Measurements from ENCODE around the gene RSRP1. TPM values are rescaled to one million over a fixed set of nuclear protein-coding genes. Genes with fewer than 3 reads are reported as not detected.

Gene RSRP1
- total RNA-seq, 4 donors from 2014 or later: 31.4 to 99.8 (median 51.0) TPM

DNA sequence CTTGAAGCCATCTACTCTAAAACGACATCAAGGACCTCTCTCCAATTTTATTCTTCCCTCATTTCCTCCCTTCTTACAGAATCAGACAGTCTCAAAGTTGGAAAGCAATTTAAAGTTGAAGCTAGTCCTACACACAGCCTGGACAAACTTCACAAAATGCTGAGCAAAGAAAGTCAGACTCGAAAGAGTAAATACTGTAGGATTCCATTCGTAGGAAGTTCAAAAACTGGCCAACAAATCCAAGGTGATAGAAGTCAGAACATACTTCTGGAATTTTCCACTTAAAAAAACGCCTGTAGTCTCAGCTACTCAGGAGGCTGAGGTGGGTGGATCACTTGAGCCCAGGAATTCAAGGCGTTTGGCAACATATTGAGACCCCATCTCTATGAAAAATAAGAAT lies 34.5 kb downstream of the RSRP1 start:
- no peaks in the 10 kb centered on the region for H3K9me3 ChIP-seq
- H3K27me3 ChIP-seq: peaks cover 0 to 25% (median 0%) of the 10 kb centered on the region in 4 donors
- no peaks in the 10 kb centered on the region for H3K36me3 ChIP-seq
- no peaks in the 10 kb centered on the region for H3K4me1 ChIP-seq
- 48 to 68% methylated on average over 5 of the region's 5 CpGs for WGBS, 2 donors
- no peak for DNase-seq
- no peak overlapping the region for H3K27ac ChIP-seq
- no peak for TF ChIP-seq POLR2A (IDR thresholded peaks at IDR 0.05)
- TF ChIP-seq, protein P1, sequence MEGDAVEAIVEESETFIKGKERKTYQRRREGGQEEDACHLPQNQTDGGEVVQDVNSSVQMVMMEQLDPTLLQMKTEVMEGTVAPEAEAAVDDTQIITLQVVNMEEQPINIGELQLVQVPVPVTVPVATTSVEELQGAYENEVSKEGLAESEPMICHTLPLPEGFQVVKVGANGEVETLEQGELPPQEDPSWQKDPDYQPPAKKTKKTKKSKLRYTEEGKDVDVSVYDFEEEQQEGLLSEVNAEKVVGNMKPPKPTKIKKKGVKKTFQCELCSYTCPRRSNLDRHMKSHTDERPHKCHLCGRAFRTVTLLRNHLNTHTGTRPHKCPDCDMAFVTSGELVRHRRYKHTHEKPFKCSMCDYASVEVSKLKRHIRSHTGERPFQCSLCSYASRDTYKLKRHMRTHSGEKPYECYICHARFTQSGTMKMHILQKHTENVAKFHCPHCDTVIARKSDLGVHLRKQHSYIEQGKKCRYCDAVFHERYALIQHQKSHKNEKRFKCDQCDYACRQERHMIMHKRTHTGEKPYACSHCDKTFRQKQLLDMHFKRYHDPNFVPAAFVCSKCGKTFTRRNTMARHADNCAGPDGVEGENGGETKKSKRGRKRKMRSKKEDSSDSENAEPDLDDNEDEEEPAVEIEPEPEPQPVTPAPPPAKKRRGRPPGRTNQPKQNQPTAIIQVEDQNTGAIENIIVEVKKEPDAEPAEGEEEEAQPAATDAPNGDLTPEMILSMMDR (IDR thresholded peaks at IDR 0.05): no peak
- intact Hi-C loops (cut with DNase I): no loop called here
- H3K4me3 ChIP-seq: no peak overlapping the region

- Histone ChIP-seq H3K27ac (no peak overlapping the region), H3K27me3 (peaks cover 0 to 27% (median 0%) of the 10 kb centered on the region in 4 donors), H3K4me3 (no peak overlapping the region), H3K9me3 (no peaks in the 10 kb centered on the region), H3K36me3 (no peaks in the 10 kb centered on the region), H3K4me1 (no peaks in the 10 kb centered on the region)
- WGBS, 2 donors: 22 to 39% methylated on average over 3 of the region's 3 CpGs
- intact Hi-C loops (cut with DNase I): no loop called here
- no peak for DNase-seq
- no peak for TF ChIP-seq POLR2A (IDR thresholded peaks at IDR 0.05)
- TF ChIP-seq, protein P1 (IDR thresholded peaks at IDR 0.05): no peak
Measured at GRCh38 chr1:25210728-25211127, 36.5 kb downstream of the RSRP1 start.

DNA sequence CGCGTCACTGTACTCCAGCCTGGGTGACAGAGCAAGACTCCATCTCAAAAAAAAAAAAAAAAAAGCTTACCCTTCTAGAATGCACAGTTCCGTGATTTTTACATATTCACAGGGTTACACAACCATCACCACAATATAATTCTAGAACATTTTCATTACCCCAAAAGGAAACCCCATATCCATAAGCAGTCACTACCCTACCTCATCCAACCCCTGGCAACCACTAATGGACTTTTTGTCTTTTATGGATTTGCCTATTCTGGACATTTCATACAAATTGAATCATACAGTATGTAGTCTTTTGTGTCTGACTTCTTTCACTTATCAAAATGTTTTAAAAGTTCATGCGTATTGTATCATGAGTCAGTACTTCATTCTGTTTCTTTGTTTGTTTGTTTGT lies 37.7 kb downstream of the RSRP1 start:
- DNase-seq: no peak
- Histone ChIP-seq H3K27me3 (peaks cover 0 to 36% (median 0%) of the 10 kb centered on the region in 4 donors), H3K4me3 (no peak overlapping the region), H3K9me3 (no peaks in the 10 kb centered on the region), H3K27ac (no peak overlapping the region), H3K4me1 (no peaks in the 10 kb centered on the region), H3K36me3 (no peaks in the 10 kb centered on the region)
- TF ChIP-seq, protein P1 (IDR thresholded peaks at IDR 0.05): no peak
- no peak for TF ChIP-seq POLR2A (IDR thresholded peaks at IDR 0.05)
- WGBS, 2 donors: 86 to 96% methylated on average over 4 of the region's 4 CpGs
- intact Hi-C loops (cut with DNase I): no loop called here

GRCh38 chr1:25208561-25209222 lies 38.6 kb downstream of the RSRP1 start:
- intact Hi-C loops (cut with DNase I): no loop called here
- TF ChIP-seq POLR2A (IDR thresholded peaks at IDR 0.05): no peak
- TF ChIP-seq, protein P1 (IDR thresholded peaks at IDR 0.05): no peak
- Histone ChIP-seq H3K4me1 (no peaks in the 10 kb centered on the region), H3K9me3 (no peaks in the 10 kb centered on the region), H3K27me3 (peaks cover 0 to 36% (median 0%) of the 10 kb centered on the region in 4 donors), H3K27ac (no peak overlapping the region), H3K36me3 (no peaks in the 10 kb centered on the region), H3K4me3 (no peak overlapping the region)
- 74% methylated on average over 2 of the region's 2 CpGs for WGBS, 2 donors
- no peak for DNase-seq

- intact Hi-C loops (cut with DNase I): no loop called here
- H3K4me3 ChIP-seq: no peak overlapping the region
- no peak for DNase-seq
- TF ChIP-seq, protein P1 (IDR thresholded peaks at IDR 0.05): no peak
- no peak for TF ChIP-seq POLR2A (IDR thresholded peaks at IDR 0.05)
- WGBS, 2 donors: 61 to 67% methylated on average over 1 of the region's 1 CpG
- no peaks in the 10 kb centered on the region for H3K9me3 ChIP-seq
- H3K4me1 ChIP-seq: no peaks in the 10 kb centered on the region
- H3K27me3 ChIP-seq: peaks cover 0 to 36% (median 0%) of the 10 kb centered on the region in 4 donors
- H3K36me3 ChIP-seq: no peaks in the 10 kb centered on the region
- no peak overlapping the region for H3K27ac ChIP-seq
Measured at GRCh38 chr1:25208092-25208491, 39.2 kb downstream of the RSRP1 start.

All from esophagus squamous epithelium (tissue), 5 donors.